Astrocyte (in vitro differentiated cells and primary cell): ENCODE data around the gene ZNF618. TPM values are rescaled to one million over a fixed set of nuclear protein-coding genes. Genes with fewer than 3 reads are reported as not detected.

ENCODE experiments used
- DNase-seq: peaks from one replicate; pipeline ENCODE4 v3.0.0-alpha.2; 2010; ENCODE audit warnings: low read depth
- FAIRE-seq: peaks from 2 replicates; lab custom pipeline; 2011; peaks lifted over from hg19 to GRCh38; lab: Jason Lieb, UNC
- H2AFZ ChIP-seq: 2 replicates; pipeline ENCODE4 v1.6.0; 2012; ENCODE audit warnings: low read depth, low read length, inconsistent platforms
- H3K27ac ChIP-seq: 2 replicates; pipeline ENCODE4 v1.5.1; 2011; ENCODE audit warnings: low read depth, low read length, inconsistent platforms
- H3K27me3 ChIP-seq: 2 replicates; pipeline ENCODE4 v1.6.0; 2011; ENCODE audit warnings: low read length, inconsistent platforms; ENCODE audit not compliant: insufficient read depth
- H3K36me3 ChIP-seq: 2 replicates; pipeline ENCODE4 v1.5.1; 2011; ENCODE audit warnings: low read length, inconsistent platforms; ENCODE audit not compliant: insufficient read depth
- H3K4me1 ChIP-seq: 2 replicates; pipeline ENCODE4 v1.5.1; 2011; ENCODE audit warnings: low read length, inconsistent platforms; ENCODE audit not compliant: insufficient read depth
- H3K4me2 ChIP-seq: 2 replicates; pipeline ENCODE4 v1.6.0; 2012; ENCODE audit warnings: low read length, inconsistent platforms
- H3K4me3 ChIP-seq: 2 replicates; pipeline ENCODE4 v1.5.1; 2011; ENCODE audit warnings: low read depth, mild to moderate bottlenecking, low read length, inconsistent platforms; ENCODE audit not compliant: insufficient read depth
- H3K79me2 ChIP-seq: 2 replicates; pipeline ENCODE4 v1.6.0; 2012; ENCODE audit warnings: mild to moderate bottlenecking, low read length, inconsistent platforms; ENCODE audit not compliant: insufficient read depth
- H3K9ac ChIP-seq: 2 replicates; pipeline ENCODE4 v1.6.0; 2012; ENCODE audit warnings: mild to moderate bottlenecking, low read length, inconsistent platforms
- H3K9me3 ChIP-seq: 2 replicates; pipeline ENCODE4 v1.5.1; 2012; ENCODE audit warnings: low read depth, mild to moderate bottlenecking, low read length, inconsistent platforms; ENCODE audit not compliant: insufficient read depth
- H4K20me1 ChIP-seq: 2 replicates; pipeline ENCODE4 v1.6.0; 2012; ENCODE audit warnings: low read length, inconsistent platforms; ENCODE audit not compliant: insufficient read depth
- H3K27ac Mint-ChIP-seq: one replicate; pipeline ENCODE4 v1.8.0; 2021; ENCODE audit warnings: mild to moderate bottlenecking, mixed read lengths; ENCODE audit not compliant: unreplicated experiment
- H3K27me3 Mint-ChIP-seq: one replicate; pipeline ENCODE4 v1.8.0; 2021; ENCODE audit warnings: low read depth, mixed read lengths; ENCODE audit not compliant: unreplicated experiment
- H3K36me3 Mint-ChIP-seq: one replicate; pipeline ENCODE4 v1.8.0; 2021; ENCODE audit warnings: low read depth, mixed read lengths; ENCODE audit not compliant: unreplicated experiment
- H3K4me1 Mint-ChIP-seq: one replicate; pipeline ENCODE4 v1.8.0; 2021; ENCODE audit warnings: low read depth, mixed read lengths; ENCODE audit not compliant: unreplicated experiment
- H3K4me3 Mint-ChIP-seq: one replicate; pipeline ENCODE4 v1.8.0; 2021; ENCODE audit warnings: mild to moderate bottlenecking, moderate library complexity, mixed read lengths; ENCODE audit not compliant: unreplicated experiment
- H3K9me3 Mint-ChIP-seq: one replicate; pipeline ENCODE4 v1.8.0; 2021; ENCODE audit warnings: mild to moderate bottlenecking, mixed read lengths; ENCODE audit not compliant: unreplicated experiment
- CTCF ChIP-seq: IDR thresholded peaks from 2 replicates; pipeline ENCODE4 v1.5.1; 2011; ENCODE audit warnings: low read depth, mild to moderate bottlenecking, inconsistent platforms, low read length, moderate library complexity; ENCODE audit not compliant: insufficient read depth
- EZH2 ChIP-seq: IDR thresholded peaks from 2 replicates; pipeline ENCODE4 v1.6.1; 2012; ENCODE audit warnings: mild to moderate bottlenecking, low read length, inconsistent platforms; ENCODE audit not compliant: insufficient read depth
- total RNA-seq: library from RNA; stranded (reverse); gene quantifications from 2 replicates; pipeline ENCODE4 v1.2.1, GENCODE V29; 2021

The ZNF618 gene
- total RNA-seq, 1 donor from 2014 or later: 30.1 TPM

GRCh38 chr9:113934829-113935676, 58.9 kb downstream of the ZNF618 start:
- Histone ChIP-seq H2AFZ (no peak overlapping the region), H3K9me3 (no peaks in the 10 kb centered on the region), H3K4me3 (no peak overlapping the region), H3K79me2 (peaks cover 80% of the 10 kb centered on the region), H3K4me1 (peaks cover 7% of the 10 kb centered on the region), H3K27me3 (no peaks in the 10 kb centered on the region), H3K9ac (no peak overlapping the region), H4K20me1 (peaks cover 72% of the 10 kb centered on the region), H3K4me2 (no peak overlapping the region), H3K27ac (no peak overlapping the region), H3K36me3 (no peaks in the 10 kb centered on the region)
- H3K4me1 Mint-ChIP-seq: peaks cover 2% of the 10 kb centered on the region
- H3K4me3 Mint-ChIP-seq: peak overlapping the region; percentile 21
- TF ChIP-seq CTCF: no peak
- no peak for TF ChIP-seq EZH2
- FAIRE-seq (no peak), DNase-seq (no peak)
- no peaks in the 10 kb centered on the region for H3K27me3 Mint-ChIP-seq
- no peak overlapping the region for H3K27ac Mint-ChIP-seq
- no peaks in the 10 kb centered on the region for H3K9me3 Mint-ChIP-seq
- H3K36me3 Mint-ChIP-seq: peaks cover 3% of the 10 kb centered on the region

- no peaks in the 10 kb centered on the region for H3K9me3 ChIP-seq
- Mint-ChIP-seq H3K27me3 (no peaks in the 10 kb centered on the region), H3K9me3 (no peaks in the 10 kb centered on the region), H3K4me3 (peak overlapping the region; percentile 21), H3K4me1 (peaks cover 4% of the 10 kb centered on the region), H3K27ac (no peak overlapping the region), H3K36me3 (peaks cover 3% of the 10 kb centered on the region)
- no peak overlapping the region for H2AFZ ChIP-seq
- peaks cover 79% of the 10 kb centered on the region for H3K79me2 ChIP-seq
- H3K4me1 ChIP-seq: no peaks in the 10 kb centered on the region
- H3K27me3 ChIP-seq: no peaks in the 10 kb centered on the region
- TF ChIP-seq CTCF (no peak), EZH2 (no peak)
- DNase-seq: no peak
- H3K9ac ChIP-seq: no peak overlapping the region
- no peaks in the 10 kb centered on the region for H3K36me3 ChIP-seq
- FAIRE-seq: no peak
- H3K27ac ChIP-seq: no peak overlapping the region
- no peak overlapping the region for H3K4me3 ChIP-seq
- H4K20me1 ChIP-seq: peaks cover 68% of the 10 kb centered on the region
- H3K4me2 ChIP-seq: no peak overlapping the region
These were observed 59.7 kb downstream of the ZNF618 start for GRCh38 chr9:113935677-113936380.
